Left renal cortex interstitium (tissue), 4 donors: ENCODE measurements around the gene RIPK4. TPM values are rescaled to one million over a fixed set of nuclear protein-coding genes. Genes with fewer than 3 reads are reported as not detected.

Experiments used
- DNase-seq, 4 donors: peaks; one replicate each; pipeline ENCODE4 v3.0.0-alpha.2; 2013; ENCODE audit warnings: low read depth in 4 of 4, low spot score in 2 of 4, missing footprints in 1 of 4
- polyA plus RNA-seq, 4 donors: library from polyadenylated mRNA; unstranded; fragments of 120-200 nt; gene quantifications; one replicate each; pipeline ENCODE4 v1.2.1, GENCODE V29; 2013; ENCODE audit not compliant: insufficient read length in 4 of 4

Gene RIPK4
- polyA plus RNA-seq, 4 donors: 15.7 to 21.5 (median 19.3) TPM

DNA sequence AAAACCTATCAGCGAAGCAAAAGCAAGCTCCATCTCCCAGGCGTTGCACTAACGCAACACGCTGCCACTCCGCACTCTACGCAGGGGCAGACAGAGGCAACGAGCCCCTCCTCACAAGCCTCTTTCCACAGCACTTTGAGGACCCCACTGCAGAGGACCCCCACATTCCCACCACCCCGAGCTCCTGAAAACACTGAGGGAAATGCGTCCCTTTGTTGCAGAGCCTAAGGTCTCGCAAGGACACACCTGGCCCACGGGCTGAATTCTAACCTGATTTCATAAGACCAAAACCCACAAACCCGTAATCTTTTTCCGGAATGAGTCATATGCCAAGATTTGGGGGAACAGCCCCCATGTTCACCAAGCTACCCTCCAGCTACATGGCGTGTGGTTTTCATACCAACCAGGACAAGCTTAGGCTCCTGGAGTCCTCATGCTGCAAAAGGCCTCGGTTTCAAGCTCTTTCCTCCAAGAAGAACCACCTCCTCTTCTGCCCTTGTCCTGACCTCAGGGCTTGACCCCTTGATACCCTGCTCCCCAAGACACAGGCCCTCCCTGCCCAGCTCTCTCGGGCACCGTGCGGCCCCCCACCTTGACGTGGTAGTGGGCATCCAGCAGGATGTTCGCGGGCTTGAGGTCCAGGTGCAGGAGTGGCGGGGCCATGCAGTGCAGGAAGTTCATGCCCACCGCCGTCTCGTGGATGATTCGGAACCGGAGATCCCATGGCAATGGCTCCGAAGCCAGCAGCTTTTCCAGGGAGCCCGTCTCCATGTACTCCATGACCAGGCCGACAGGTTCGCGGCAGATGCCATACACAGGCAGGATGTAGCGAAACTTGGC is 10.7 kb downstream of the RIPK4 start:
- no peak for DNase-seq

DNA sequence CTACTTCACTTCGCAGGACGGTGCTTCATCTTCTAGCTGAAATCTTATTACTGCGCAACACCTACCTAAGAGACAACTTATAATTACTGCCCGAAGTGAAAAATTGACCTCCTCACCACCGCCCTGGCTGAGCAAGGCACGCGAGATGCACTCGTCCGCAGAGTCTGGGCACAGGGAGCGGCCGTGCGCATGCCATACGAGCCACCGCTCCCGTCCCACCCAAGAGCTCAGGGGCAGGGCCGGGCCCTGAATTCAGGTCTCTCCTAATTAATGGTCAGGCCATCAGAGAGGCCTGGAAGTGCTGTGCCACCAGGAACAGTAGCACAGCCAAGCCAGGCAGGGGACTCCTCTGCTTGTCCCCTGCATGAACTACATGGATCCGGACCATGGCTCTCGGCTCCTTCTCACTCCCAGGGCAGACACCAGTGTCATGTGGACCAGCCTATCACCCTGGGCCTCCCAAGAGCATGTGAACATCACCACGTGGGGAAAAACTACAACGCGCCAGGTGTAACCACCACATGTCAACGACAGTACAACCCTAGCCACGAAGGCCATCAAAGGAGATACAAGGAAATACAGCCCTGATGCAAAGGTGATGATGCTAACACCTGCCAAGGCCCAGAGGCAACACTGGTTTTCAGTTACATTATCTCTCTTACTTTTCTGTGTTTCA is 11.5 kb downstream of the RIPK4 start:
- no peak for DNase-seq

DNA sequence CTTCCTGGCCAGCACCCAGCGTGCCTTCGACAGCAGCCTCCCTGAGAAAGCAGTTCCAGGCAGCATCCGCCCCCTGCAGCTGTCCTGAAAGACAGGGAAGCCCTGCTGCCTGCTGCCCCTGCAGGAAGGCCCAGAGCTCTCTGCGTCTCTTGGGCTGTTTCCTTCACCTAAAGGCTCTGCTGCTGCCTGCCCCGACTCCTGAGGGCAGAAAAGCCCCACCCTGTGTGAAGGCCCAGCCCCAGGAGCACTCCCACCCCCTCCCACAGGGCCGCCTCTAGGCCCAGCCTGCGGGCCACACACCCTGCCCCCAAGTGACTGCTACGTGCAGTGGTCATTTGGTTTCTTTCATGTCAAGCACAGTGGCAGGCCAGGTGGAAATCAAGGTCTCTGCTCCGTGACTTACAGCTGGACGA is 12.4 kb downstream of the RIPK4 start:
- no peak for DNase-seq

DNA sequence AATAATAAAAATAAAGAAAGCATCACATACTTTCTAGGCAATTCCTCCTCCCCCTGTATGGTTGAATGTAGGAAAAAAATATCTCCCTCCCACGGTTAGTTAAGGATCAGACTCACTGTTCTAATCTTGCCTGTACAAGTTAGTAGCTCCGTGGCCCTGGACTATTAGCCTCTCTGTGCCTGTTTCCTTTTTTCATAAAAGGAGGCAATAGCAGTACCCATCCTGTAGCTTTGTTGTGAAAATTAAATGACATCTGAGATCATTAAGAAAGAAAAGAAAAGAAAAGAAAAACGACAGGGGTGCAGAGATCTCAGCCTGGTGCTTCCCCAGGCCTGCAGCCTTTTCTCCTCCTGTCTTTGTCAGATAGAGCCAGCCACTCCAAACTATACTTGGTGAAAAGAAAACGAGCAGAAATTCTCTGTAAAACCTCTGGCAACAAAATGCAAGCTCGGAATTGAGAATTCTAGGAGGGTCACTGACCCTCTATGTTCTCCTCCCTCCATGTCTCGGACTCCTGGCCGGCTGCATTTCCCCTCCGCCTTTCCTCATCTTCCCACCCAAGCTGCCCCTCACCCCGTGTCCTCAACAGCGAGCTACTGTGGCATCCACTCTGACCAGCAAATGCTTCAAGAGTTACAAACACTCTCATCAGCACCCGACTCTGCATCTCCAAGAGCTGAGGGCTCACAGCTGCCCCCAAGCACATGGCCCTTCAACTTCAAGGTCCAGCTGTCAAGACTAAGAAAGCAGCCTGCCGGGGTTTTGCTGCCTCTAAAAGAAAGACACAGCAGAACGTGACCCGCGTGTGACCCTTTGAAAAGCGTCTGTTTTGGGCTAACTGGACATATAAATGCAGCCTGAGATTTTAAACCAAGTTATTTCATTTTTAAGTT is 13.6 kb downstream of the RIPK4 start:
- no peak for DNase-seq

DNA sequence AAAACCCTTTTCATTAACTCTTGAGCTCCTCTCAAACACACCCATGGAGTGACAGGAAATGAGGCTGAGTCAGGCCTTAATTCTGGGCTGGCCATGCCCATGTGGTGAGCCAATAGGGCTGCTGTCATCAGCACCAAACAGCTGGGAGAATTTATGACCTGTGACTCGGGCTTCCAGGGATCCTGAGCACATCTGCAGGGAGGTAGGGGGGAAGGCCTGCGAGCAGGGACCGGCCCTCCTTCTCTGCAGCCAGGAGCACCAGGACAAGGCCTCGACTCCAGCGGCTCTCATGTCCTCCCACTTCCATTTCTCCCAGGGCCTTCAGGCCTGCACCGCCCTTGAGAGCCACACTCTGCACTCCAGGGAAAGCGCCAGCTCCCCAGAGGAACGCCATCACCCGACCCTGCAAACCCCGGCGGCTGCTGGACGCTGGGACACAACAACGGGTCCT is 14.6 kb downstream of the RIPK4 start:
- DNase-seq: no peak

DNA sequence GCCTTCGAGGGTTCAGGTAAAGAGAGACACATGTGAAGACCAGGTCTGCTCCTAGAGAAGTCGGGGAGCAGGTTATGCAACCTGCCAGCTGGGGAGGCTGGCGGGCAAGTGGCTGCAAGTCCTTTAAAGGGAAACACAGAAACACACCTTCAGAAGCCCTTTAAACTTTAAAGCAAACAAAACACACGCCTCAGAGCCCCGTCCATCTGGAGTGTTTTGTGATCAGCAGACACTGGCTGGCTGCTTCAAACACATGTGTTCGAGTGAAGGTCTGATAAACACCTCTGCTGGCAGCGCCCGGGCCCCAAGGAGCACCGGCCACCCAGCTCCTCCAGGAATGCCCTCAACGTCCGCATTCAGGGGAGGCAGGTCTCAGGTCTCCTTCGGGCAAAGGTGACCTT is 15.2 kb downstream of the RIPK4 start:
- no peak for DNase-seq

DNA sequence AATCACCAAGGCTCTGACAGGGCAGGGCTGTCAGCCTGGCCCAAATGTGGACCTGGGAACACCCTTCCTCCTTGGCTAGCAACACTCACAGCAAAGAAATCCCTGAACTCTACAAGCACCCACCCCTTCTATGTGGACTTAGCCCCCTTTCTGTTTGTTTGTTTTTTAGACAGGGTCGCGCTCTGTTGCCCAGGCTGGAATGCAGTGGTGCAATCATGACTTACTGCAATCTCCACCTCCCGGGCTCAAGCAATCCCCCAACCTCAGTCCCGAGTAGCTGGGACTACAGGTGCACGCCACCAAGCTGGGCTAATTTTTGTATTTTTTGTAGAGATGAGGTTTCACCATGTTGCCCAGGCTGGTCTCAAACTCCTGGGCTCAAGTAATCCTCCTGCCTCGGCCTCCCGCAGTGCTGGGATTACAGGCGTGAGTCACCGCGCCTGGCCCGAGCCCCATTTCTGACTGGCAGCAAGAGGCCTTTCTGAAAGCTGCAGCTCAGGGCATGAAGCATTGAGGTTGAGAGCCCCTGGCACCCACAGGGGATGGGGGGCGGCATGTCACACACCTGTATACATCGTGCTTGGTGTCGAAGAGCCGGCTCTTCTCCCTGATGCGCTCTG is 16.2 kb downstream of the RIPK4 start:
- DNase-seq: no peak

DNA sequence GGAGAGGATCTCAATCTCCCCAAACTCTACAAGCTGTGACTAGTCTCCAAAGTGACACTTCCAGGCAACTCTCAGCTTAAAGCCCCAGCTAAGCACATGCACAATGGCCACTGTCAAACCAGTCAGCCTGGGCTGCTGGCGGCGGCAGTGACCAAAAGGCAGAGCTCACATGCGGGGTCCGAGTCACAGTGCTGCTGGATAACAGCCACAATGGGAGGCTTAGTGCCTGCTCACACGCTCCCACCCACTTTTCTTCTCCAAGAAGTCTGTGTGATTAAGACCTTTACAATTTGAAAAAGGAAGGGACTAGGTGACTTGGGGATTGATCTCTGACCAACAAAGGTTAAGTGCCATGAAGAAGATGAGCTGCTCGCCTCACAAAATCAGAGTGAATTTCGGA is 16.8 kb downstream of the RIPK4 start:
- DNase-seq: no peak

DNA sequence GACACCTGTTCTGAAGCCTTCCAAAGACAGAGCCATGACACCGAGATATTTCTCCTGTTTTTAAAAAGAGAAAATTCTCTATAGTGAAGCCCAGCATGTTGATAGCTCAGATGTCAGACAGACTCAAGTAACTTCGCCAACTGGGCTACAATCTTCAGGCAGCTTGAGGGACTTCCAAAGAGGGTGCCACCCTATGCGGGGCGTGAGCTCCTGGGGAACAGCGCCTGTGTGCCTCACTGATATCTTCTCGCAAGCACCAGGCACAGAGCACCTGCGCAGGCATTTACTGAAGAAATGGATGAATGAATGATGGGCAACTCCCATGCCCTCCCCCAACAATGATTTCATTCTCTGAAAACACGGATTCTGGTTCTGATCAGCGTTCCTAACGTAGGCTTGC is 17.6 kb downstream of the RIPK4 start:
- DNase-seq: no peak

DNA sequence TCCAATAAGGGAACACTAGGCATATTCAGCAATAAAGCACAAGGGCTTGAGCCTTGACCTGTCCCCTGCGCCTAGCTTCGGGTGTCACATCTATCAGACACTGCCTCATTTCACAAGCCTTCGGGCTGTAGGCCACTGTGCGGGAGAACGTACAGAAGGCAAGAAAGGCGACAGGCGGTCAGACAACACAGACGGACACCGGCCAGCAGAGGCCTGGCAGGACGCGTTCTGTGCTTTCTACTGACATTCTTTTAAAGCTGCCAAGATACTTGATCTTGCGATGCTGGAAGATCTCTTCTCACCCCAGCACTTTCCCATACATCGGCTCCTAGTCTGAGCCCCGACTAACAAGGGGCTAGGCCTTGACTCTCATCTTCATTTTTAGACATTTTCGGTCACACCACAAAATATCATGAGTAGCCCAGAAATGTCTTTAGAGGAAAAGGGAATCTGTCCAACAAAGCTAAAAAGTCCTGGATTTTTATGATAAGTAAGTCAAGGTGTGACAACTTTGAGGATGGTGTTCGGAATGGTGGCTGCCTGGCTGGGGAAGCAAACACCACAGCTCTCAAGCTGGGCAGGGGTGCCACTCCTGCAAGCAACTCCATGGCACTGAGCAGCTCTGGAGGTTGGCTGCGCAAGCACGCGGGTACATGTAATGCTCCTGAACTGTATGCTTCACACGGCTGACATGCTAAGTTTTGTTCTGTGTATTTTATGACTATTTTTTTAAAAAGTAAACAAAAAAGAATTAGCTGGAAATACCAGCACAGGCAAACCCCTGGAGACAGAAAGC is 18.7 kb downstream of the RIPK4 start:
- no peak for DNase-seq

DNA sequence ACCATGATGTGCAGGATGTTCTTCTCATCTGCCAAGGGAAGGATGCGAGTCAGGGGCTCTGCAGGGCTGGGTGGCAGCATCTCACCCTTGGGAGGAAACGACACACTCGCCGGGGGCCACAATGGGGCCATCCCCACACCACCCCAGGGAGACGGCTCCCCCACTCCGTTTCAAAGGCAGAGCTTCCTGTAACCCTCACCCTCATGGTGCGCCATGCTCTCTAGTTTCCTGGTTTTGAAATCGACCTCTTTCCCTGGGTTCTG is 20.2 kb downstream of the RIPK4 start:
- no peak for DNase-seq

DNA sequence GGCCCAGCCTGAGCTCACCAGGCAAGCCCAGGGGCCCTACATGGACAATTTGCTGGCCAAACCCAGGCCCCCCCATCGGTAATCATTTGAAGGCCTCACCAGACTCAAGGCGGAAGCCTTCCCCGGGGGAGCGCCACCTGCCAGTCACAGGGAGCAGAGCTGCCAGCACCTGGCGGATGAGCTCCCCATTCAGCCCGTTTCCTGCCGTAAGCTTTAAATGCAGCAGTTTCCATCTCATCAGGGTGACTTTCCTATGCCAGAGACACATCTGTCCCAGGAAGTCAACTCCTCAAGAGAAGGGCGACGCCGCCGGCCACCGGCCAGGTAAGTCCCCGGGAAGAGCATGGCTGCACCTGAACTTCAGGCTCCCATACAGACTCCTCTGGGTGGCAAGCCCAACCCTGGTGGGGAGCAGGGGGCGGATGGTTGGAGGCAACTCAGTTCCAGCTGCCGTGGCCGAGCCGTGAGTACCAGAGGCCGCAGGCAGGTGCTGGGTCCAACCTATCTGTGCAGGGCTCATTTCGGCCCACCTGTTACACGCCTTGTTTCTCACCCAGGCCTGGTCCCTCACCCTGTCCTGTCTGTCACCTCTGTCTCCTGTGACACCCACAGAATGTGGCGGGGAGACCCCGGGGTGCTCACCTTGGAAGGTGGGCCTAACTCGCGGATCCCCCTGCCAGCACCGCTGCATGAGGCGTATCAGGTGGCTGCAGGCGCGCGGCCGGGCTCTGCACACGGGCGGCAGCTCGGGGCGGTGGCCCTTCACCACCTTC is 20.7 kb downstream of the RIPK4 start:
- no peak for DNase-seq

DNA sequence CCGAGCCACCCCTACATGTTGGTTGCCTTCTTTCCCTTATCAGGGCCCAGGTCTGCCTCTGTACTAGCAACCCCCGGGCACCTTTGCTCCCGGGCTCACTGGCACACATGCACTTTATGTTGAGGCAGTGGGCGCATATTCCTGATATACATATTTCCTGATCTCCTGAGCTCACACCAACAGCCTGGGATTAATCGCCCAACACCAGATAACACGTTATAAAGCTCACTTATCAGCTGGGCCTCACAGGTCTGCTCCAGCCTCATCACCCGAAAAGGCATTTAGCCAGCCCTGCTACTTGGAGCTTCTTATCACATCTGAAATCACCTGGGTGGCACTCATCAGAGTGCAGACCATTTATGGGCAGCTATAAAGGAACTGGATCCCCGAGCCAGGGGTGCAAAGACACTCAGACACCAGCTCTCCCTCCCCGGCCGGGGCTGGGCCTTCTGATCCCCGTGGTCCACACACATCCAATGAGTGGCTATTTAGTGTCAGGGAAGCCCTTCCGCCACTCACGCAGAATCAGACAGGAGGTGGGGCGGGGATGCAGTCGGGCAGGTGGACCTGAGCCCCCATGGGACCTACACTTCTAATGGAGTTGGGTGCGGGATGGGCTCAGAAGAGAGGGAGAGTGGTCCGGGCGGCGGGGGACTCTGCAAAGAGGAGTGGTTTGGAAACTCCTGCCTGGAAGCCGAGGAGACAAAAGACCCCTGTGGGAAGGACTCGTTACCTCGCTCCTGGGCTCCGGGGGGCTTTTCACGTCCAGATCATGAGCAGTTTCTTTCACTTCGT is 21.6 kb downstream of the RIPK4 start:
- DNase-seq: no peak

DNA sequence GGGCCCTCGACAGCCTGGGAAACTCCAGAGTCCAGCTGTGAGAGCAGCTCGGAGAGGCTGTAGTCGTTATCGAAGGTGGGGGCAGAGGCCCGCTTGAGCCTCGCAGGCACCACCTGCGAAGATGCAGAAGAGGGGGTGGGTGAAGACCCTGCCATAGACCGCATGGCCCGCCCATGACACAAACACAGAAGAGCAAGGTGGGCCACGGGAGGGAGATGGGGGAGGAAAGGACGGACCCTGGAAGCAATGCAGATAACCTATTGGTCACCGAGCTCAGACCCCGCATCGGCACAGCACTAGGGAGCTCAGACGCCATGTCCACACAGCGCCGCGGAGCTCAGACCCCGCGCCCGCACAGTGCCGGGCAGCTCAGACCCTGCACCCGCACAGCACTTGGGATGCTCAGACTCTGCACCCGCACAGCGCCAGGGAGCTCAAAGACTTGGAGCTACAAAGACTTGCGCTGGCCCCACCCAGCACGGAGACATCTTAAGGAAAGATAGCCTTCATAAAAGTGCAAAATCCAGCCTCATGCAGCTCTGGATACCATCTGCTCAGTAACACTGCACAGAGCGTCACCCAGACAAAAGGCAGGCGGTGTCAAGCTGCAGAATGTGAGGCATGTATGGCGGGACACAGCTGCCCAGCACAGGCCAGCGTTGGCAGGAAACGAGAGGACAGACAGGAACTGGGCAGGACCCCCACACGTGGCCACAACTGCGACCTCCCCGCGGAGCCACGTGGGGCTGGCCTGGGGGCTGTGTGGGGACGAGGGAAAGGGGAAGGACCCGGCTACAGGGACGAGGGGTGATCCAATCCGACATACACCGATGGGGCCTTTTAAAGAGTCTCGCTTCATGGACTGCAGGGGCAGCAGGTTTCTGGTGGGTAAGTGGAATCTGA is 22.6 kb downstream of the RIPK4 start:
- DNase-seq: no peak

DNA sequence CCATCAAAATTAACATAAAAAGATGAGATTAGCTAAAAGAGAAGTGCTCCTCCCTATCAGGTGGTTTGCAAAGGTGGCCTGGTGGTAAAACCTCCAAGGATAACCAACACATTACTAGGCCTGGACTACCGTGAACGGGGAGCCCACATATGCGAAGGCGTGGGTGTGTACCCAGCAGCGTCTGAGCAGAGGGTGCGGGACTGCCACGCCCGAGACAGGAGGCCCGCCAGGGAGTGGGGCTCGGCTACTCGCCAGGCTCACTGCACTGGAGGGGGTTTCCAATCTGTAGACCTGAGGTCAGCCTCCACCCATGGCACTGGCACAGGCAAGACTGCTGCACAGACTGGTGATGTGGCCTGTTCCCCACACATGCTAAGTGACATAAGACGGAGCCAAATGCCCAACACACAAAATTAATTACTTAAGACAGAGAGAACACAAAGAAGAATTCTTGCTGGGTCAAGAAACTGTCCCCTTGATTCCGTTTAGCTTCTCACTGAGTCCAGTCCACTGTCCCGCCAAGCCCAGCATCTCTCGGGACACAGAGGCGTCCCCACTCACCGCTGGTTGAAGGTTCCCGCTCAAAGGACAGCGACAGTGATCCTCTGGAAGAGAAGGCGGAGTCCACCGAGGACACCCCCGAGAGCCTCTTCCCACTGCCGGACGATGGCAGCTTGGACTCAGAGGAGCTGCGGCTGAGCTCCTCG is 23.4 kb downstream of the RIPK4 start:
- DNase-seq: no peak

DNA sequence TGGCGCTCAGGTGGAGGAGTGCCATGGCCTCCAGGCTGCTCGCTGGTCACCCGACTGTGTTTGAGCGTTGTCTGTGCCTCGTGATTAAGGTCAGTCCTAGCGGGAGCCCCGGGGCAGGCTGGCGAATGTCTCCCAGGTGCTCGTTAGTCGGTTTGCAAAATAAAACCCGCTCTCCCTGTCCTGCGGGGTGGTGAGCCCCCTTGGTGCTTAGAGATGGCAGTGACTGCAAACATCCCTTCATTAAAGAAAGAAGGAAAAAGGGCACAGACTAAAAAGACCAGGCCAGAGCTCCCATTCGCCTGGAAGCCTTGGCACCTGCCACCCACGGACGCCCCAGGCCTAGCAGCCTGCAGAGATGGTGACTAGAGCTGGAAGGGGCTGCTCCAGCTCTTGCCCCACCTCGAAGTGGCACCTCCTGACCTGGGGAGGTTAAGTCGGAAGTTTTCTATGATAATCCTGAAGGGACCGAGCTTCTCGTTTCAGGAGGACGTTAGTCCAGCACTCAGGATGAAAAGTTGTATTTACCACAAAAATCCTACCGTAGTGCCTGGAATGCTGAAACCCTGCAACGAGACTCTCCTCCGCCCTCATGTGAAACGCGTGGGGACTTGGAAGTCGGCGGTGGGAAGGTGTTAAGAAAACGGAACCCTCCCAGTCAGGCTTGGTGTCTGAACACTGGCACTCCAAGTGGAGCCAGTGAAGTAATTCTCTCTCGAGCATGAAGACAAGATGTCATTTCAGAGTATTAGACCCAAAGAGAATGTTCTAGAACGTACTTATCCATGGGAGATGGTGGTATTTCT is 24.6 kb downstream of the RIPK4 start:
- DNase-seq: no peak
